HuH-7.5 (cell line): Measurements from ENCODE around the gene RAB40B.

Experiments used
- DNase-seq: peaks from one replicate; pipeline ENCODE4 v3.0.0; 2011; ENCODE audit warnings: low spot score

The RAB40B gene

DNA sequence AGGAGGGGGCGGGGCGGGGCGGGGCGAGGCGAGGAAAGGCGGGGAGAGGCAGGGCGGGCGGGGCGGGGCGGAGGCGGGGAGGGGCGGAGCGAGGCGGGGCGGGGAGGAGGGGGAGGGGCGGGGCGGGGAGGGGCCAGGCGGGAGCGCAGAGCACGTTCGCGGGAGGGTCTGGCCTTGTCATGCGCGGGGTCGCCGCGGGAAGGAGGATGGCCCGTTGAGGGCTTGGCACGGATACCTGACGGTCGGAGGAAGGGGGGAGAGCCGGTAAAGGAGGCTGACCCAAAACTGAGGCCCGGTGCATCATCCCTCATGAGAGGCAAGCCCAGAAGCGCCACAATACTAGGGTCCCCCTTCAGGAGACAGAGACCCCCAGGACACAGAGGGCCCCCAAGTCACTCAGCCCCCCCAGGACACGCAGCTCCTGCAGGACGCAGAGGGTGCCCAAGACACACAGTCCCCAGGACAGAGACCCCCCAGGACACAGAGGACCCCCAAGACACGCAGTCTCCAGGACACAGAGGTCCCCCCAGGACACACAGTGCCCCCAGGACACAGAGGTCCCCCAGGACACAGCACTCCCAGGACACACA is 49.7 kb downstream of the RAB40B start:
- DNase-seq = no peak

DNA sequence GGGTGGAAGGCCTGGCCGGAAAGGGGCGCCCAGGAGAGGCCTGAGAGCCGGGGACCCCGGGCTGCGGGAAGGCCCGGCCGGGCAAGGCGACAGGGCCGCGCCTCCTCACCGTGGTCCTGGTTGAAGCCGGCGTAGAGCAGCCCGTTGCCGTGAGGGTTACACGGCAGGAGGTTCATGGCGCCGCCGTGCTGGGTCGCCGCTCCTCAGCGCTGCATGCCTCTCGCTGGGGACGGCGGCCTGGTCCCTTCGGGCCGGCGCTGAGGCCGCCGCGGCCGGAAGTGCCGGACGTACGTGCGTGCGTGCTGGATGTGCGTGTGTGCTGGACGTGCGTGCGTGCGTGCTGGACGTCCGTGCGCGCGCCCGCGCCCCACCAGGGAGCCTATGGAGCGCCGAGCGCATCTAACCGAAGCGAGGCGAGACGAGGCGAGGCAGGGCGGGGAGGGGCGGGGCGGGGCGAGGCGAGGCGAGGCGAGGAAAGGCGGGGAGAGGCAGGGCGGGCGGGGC is 50.3 kb downstream of the RAB40B start, which contains the start of gene WDR45B:
TSS of gene WDR45B (minus strand) at position 280 of the 504 bp plus-strand sequence. CDS start at position 176, 104 bp downstream.
- peak; percentile 96 for DNase-seq

DNA sequence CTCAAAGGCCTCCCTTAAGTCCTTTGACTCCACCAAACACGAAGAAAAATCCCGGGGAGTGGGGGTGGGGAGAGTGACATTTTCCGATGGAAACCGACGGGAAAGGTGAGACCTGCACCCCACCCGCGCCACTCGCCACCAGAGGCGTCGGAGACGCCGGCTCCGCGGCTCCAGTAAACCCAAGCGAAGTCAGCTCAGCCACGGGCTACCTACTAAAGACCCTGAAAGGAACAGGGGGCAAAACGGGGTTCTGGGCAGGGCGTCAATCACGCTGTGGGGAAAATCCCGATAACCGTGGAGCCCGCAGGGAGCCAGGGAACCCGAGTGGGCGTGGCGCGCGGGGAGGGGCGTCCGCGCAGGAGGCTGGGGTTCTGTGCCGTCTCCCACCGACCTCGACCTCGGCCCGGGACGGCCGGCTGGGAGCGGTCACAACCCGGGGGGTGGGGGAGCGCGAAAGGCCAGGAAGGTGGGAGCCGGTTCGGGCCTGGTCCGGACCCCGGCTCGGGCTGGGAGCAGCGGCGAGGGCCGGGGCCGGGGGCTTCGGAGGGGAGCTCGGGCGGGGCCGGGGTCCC is 50.8 kb downstream of the RAB40B start:
- DNase-seq = peak; percentile 58

DNA sequence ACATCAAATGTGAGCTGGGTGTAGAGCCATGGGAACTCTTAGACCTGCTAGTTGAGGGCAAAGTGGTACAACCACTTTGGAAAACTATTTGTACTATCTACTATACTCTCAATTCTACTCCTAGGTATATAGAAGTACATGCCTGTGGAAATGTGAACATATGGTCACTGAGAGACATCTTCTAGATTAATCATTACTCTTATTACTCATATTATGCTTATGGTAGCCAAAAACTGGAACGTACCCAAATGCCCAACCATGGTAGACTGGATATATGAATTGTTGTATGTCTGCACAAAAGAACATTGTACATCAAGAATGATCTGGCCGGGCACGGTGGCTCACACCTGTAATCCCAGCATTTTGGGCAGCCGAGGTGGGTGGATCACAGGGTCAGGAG is 53.0 kb downstream of the RAB40B start:
- DNase-seq = no peak

DNA sequence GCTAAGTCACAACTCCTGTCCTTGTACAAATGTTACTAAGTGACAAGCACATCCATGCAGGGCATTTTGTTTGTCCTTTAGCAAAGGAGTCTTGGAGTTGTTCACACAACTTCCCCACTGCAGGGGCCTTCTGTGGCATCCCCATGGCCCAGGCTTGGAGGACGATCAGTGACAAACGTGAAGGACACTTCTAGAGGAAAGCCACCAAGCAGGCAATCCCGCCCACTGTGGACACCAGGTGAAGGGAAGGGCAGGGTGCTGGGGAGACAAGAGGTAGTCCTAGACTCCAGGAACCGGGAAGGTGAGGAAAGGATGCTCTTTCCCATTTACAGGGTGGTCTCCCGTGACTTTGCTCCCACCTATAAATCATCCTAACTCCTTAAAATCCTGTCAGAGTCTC is 54.4 kb downstream of the RAB40B start:
- no peak for DNase-seq

DNA sequence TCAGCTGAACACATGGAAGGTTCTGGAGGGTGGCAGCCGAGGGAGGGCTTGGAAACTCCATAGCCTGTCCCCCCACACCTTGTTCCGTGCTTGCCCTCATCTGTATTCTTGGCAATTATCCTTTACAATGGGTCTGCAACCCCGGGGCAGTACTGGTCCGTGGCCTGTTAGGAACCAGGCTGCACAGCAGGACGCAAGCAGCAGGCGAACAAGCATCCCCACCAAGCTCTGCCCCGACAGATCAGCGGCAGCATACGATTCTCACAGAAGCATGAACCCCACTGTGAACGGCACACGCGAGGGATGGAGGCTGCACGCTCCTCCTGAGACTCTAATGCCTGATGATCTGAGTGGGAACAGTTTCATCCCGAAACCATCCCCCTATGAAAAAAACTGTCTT is 56.5 kb downstream of the RAB40B start:
- no peak for DNase-seq

DNA sequence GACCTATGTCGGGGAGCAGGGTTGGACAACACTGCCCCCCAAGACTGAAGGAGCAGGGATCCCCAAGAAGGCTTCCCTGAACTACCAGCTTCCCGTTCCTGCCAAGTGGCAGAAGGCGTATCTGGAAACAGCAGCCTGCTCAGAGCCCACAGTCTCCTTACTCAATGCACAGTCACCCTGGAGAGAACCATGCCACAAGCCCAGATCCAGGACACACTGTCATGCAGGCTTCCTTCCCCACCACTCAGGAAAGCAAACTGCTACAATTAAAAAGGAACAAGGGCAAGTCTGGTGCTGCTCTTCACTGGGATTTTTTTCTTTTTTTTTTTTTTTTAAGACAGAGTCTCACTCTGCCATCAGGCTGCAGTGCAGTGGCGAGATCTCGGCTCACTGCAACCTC is 58.5 kb downstream of the RAB40B start:
- no peak for DNase-seq

DNA sequence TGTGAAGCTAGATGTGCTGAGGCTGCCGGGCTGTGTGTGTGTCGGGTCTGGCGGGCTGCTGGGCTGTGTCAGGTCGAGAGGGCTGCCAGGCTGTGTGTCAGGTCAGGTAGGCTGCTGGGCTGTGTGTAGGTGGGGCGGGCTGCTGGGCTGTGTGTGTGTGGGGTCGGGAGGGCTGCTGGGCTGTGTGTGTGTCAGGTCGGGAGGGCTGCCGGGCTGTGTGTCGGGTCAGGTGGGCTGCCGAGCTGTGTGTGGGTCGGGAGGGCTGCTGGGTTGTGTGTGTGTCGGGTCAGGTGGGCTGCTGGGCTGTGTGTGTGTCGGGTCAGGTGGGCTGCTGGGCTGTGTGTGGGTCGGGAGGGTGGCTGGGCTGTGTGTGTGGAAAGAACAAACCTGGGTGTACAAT is 58.9 kb downstream of the RAB40B start:
- DNase-seq = no peak

DNA sequence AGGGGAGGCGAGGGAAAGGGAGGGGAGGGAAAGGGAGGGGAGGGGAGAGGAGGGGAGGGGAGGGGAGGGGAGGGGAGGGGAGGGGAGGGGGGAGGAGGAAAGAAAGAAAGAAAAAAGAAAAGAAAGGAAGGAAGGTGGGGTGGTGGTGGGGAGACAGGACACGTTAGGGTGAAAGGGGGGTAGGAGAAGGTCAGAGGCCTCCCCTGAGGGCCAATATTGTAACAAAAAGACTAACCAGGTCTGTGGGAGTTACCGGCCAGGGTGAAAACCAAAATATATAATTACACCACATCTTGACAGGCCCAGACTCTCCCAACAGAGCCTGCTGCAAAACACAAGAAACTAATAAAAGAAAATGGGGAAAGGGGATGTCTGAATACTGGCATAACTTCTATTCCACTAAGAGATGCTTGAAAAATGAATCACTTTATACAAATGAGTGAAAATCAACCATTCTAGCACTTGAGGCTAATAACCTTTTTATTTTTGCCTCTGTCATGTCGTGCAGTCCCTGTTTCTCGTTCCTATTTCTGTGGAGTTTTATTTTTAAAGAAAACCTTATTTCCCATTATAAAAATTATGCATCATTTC is 60.2 kb downstream of the RAB40B start:
- DNase-seq = no peak

DNA sequence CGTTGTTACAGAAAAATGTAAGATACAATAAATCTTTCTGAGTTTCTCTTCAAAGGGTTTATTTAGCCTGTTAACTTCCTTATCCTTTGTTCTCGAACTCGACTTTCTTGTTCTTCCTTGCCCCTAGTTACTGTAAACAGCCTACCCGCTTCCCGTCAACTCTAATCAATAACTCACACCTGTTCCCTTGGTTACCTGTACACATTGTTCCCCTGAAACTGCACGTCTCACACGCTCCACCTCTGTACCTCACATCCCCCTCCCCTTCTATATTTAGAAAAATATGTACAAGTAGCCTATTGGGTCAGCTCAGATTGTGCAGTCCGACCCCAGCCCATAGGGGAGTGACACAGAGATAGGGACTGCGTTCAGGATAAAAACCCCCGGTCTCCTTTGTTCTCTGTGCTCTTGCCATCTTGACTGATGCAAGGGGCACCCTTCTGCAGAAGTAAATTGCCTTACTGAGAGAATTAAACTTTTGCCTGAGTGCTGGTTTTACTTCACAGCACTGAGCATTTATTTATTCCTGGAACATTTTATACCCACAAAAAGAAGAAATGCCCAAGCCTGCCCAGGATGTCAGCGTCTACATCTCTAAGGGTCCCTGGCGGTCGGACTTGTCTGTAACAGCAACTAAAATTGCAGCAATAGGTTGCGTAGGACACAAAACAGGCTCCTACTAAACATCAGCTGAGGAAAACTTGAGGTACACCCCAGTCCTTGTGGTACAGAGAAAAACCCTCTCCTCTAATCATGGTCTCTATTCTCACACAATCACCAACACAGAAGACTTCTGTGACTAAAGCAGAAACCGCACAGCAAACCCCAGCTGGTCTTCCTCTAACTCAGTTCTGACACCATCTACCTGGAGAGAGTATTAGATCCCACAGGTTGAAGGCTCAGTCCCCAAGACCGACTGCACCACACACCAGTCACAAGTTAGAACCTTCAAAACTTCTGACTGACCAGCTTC is 61.6 kb downstream of the RAB40B start:
- DNase-seq = no peak

DNA sequence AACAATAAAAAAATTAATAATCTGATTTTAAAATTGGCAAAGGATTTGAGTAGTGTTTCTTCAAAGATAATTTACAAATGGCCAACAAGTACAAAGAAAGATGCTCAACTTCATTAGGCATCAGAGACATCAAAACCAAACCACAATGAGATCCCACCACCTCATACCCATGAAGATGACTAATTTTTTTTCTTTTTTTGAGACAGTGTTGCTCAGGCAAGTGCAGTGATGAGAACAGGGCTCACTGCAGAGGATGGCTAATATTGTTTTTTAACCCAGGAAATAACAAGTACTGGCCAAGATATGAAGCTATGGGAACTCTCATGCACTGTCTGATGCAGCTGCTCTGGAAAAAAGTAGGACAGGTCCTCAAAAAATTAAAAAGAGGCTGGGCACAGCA is 65.2 kb downstream of the RAB40B start:
- DNase-seq = no peak

DNA sequence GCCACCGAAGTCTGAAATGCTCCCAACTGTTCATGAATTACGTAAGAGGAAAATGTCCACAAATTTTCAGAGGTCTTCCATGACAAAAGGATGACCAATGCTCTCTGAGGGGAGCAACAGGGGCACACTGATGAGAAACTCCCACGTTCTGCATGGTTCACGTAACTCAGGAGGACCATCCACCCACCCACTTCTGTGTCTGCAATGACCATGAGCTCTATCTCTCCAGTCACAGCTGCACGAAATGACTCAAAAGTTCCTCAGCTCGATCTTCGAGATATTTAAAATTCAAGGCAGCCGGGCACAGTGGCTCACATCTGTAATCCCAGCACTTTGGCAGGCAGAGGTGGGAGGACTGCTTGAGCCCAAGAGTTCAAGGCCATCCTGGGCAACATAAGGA is 66.0 kb downstream of the RAB40B start:
- DNase-seq = no peak

DNA sequence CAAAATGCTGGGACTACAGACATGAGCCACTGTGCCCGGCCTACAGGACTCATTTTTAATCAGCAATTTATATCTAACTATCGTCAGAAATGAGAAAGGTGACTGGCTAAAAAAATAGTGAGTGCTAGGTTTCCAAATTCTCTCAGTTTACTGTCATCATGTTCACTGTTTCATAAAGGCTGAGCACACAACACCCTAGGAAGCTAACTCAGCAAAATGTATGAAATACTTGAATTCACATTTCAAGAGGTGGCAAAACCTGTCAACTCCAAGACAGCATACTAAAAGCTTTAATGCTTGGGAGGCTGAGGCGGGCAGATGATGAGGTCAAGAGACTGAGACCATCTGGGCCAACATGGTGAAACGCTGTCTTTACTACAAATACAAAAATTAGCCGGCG is 67.0 kb downstream of the RAB40B start:
- DNase-seq = no peak

DNA sequence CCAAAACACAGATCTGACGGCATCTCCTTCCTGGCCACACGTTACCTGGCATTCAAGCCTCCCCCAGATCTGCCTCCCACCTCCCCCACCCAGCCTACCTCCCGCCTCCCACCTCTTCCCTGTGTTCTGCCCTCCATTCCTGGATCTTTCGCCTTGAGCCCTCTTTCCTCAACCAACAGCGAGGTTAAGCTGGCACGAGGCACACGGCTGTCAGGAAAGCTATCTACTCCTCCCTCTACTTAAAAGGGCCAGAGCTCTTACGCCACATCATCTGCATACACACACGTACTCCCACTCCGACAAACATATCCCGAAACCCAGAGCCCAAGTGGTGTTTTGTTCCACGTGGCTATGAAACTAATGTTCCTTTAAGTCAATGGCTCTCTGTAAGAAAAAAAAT is 68.3 kb downstream of the RAB40B start:
- no peak for DNase-seq

DNA sequence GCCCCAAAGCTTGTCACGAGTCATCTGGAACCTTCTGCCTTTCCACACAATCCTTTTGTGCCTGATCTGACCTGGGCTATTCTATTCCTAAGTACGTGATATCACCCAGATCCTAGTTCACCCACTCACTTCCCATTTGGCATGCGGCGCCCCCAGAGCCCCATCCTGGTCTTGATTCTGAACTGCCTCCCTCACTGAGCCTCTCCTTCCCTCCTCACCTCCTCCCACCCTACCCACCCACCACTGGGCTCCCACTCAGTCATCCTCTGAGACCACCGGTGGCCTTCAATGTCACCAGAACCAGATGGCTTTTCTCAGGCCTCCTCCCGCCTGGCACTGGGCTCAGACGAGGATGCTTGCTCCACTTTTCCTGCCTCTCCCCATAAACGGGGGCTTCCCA is 68.8 kb downstream of the RAB40B start:
- DNase-seq = no peak

DNA sequence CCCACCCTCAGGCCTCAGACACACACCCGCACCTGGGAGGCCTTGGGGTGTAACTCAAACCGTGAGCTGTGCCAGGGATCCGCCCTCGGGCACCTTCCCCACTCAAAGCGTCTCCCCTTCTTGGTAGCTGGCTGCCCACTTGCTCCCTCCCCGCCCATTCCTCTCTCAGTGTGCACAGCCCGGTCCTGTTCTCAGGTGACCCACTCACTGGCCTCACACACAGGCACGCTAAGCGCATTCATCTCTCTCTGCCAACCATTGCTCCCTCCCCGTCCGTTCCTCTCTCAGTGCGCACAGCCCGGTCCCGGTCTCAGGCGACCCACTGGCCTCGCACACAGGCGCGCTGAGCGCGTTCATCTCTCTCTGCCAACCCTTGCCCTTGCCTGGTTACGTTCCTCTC is 71.1 kb downstream of the RAB40B start:
- DNase-seq = no peak

DNA sequence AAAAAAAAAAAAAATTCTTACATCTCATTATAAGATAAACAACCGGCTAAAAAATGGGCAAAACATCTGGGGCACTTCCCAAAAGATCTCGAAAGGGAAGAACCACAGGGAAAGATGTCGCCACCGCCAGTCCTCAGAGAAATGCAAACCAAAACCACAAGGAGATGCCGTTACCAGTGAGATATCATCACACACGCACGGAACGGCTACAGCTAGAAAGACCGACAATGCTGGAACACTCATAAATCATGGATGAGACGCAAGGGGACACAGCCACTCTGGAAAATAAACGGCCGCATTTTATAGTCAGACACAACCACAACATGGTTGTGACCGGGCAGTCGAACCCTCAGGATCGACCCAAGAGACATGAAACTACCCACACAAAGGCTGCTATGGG is 74.8 kb downstream of the RAB40B start:
- no peak for DNase-seq

DNA sequence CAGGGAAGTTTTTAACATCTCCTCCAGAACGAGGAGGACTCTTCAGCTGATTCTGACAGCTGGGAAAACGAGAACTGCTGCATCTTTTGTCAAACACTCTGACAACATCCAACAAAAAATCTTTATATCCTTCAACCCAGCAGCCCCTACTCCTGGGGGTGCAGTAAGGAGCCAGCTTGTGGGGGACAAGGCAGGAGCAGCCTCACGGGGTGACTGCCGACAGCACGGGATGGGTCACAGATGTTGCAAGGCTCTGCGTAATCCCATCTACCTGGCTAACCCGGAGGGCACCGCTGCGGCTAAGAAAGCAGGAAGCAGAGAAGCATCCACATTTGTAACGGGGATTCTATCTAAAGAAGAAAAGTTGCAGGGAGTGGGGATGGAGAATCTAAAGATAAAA is 78.9 kb downstream of the RAB40B start:
- no peak for DNase-seq

DNA sequence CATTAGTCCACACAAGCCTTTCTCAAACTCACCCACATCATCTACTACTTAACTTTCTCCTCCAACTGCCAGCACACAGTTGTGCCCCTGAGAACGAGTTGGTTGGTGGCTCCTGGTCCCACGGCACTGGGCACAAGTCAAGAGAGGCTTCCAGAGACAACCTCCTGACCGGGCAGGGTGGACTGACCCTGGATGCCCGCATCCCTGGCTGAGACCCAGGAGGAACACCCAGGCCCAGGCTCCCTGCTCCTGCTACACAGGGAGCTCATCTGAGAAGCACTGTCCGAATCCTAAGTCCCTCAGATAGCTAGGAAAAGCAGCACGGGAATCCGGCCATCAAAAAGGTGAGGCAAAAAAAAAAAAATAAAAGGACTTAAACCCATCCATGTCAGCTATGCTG is 79.3 kb downstream of the RAB40B start:
- DNase-seq = no peak

DNA sequence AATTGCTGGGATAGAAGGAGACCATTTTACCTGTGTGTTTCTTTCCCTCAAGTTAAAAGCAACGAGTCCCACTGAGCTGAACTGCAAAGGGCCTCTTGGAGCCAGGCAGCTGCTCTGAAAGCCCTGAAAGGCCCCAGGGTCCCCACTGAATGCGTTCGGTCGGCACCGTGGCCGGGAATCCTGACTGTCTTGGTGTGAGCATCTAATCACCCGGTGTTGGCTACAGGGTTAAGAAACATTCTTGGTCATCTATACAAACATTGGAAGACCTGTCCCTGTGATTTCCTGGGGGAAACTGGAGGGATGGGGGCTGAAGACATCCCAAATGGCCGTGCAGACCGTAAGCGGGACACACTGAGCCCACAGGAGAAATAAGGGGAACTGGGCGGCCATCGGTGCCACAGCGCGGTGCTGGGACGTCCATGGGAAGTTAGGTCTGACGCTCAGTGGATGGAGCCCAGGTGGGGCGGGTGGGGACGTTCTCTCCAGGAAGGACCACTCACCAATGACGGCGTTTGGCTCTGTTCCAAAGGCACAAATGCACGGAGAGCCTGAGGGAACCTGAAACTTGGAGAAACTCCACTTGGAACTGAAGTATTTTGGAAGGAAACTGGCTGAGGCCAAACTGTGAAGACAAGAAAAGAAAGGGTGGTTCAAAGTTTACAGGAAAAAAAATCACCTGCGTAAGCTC is 82.3 kb downstream of the RAB40B start:
- DNase-seq = no peak

DNA sequence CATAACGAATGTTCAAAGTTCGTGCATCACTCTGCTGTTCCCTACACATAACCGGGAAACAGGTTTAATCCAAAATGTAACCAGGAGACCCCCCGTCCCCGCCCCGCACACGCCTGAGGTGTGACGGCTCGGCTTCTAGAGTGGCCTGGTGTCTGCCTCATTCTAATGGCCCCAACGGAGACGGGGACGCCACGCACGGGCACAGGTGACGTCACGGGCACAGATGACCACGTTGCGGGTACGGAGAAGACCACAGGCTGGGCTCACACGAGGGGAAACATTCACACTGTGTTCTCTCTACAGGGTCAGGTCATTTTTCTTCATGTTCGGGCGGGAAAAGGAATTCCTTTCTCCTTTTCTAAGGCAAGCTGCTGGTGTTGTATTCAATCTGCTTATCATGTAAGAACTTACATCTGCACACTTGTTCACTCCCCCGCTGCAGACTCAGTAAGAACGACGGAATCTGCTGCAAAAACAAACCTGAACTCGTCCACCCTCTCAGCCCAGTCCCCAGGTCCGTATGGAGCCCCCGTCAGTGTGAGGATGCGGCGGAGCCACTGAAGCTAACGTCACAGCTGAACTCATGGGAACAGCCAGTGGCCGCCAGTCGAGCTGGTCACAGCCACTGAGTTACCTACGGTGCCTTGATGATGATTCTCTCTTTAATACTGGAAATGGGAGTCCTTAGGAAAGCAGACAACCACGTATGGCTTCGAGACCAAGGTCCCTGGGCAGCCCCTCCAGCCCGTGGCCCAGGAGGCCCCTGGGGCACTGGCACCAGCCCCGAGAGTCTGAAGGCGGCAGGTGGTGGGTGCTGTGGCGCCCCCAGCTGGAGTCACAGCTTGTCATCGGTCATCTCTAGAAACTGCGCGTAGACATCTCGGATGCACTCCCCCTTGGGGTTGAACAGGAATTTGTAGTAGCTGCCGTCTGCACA is 83.1 kb downstream of the RAB40B start:
- no peak for DNase-seq
